GM23338 (cell line): ENCODE data around the gene MICALL2. TPM values are rescaled to one million over a fixed set of nuclear protein-coding genes. Genes with fewer than 3 reads are reported as not detected.

Experiments
- ATAC-seq: fragments of 200-7000 bp; cut with Tn5 transposase; 3 replicates; pipeline ENCODE4 v1.9.1; 2020
- DNase-seq: peaks from one replicate; pipeline ENCODE4 v3.0.0-alpha.2; 2015; ENCODE audit warnings: low spot score
- H2AFZ ChIP-seq: fragments of 200-600 bp; sonication (generic); 2 replicates; pipeline ENCODE4 v1.8.0; 2016; ENCODE audit warnings: antibody characterized with exemption, mild to moderate bottlenecking, moderate library complexity
- H3F3A ChIP-seq: fragments of 200-600 bp; sonication (generic); replicated peaks from 2 replicates; pipeline ENCODE4 v1.8.0; 2017; ENCODE audit warnings: antibody characterized with exemption, mixed run types, low read depth
- H3K27ac ChIP-seq: fragments of 200-600 bp; sonication (generic); 2 replicates; pipeline ENCODE4 v1.6.1; 2016; ENCODE audit warnings: low read depth
- H3K27me3 ChIP-seq: fragments of 200-600 bp; sonication (generic); 2 replicates; pipeline ENCODE4 v1.8.0; 2016; ENCODE audit warnings: mild to moderate bottlenecking, mixed run types, moderate library complexity; ENCODE audit not compliant: insufficient read depth
- H3K36me3 ChIP-seq: fragments of 200-600 bp; sonication (generic); 2 replicates; pipeline ENCODE4 v1.8.0; 2016; ENCODE audit warnings: mild to moderate bottlenecking; ENCODE audit not compliant: insufficient read depth
- H3K4me1 ChIP-seq: fragments of 200-600 bp; sonication (generic); 2 replicates; pipeline ENCODE4 v1.8.0; 2016; ENCODE audit warnings: mild to moderate bottlenecking, moderate library complexity; ENCODE audit not compliant: insufficient read depth
- H3K4me2 ChIP-seq: fragments of 200-600 bp; sonication (generic); 2 replicates; pipeline ENCODE4 v1.7.1; 2017; ENCODE audit warnings: mixed run types
- H3K4me3 ChIP-seq: fragments of 200-600 bp; sonication (generic); 2 replicates; pipeline ENCODE4 v1.6.1; 2016; ENCODE audit warnings: mixed run types
- H3K79me2 ChIP-seq: fragments of 200-600 bp; sonication (generic); replicated peaks from 2 replicates; pipeline ENCODE4 v1.8.0; 2017; ENCODE audit warnings: mild to moderate bottlenecking; ENCODE audit not compliant: insufficient read depth
- H3K9me2 ChIP-seq: fragments of 200-600 bp; sonication (generic); 2 replicates; pipeline ENCODE4 v1.8.0; 2017; ENCODE audit not compliant: insufficient read depth
- H4K20me1 ChIP-seq: fragments of 200-600 bp; sonication (generic); replicated peaks from 2 replicates; pipeline ENCODE4 v1.8.0; 2017; ENCODE audit warnings: mild to moderate bottlenecking; ENCODE audit not compliant: insufficient read depth
- H3K27ac Mint-ChIP-seq: 2 replicates; pipeline ENCODE4 v1.8.0; 2020; ENCODE audit warnings: inconsistent platforms, mild to moderate bottlenecking, moderate library complexity, mixed read lengths
- H3K27me3 Mint-ChIP-seq: 3 replicates; pipeline ENCODE4 v1.8.0; 2022; ENCODE audit warnings: low read depth, mild to moderate bottlenecking, moderate library complexity, mixed read lengths, inconsistent platforms; ENCODE audit not compliant: insufficient read depth, poor library complexity
- H3K36me3 Mint-ChIP-seq: 3 replicates; pipeline ENCODE4 v1.8.0; 2021; ENCODE audit warnings: low read depth, mild to moderate bottlenecking, inconsistent platforms, moderate library complexity, mixed read lengths
- H3K4me1 Mint-ChIP-seq: 3 replicates; pipeline ENCODE4 v1.8.0; 2020; ENCODE audit warnings: mild to moderate bottlenecking, inconsistent platforms, mixed read lengths
- H3K4me3 Mint-ChIP-seq: 3 replicates; pipeline ENCODE4 v1.8.0; 2021; ENCODE audit warnings: moderate library complexity, mild to moderate bottlenecking, inconsistent platforms, mixed read lengths
- H3K9me3 Mint-ChIP-seq: 3 replicates; pipeline ENCODE4 v1.8.0; 2020; ENCODE audit warnings: moderate library complexity, mild to moderate bottlenecking, inconsistent platforms, mixed read lengths
- CREB1 ChIP-seq: fragments of 250-450 bp; sonication (Bioruptor Pico); IDR thresholded peaks from 2 replicates; pipeline ENCODE4 v1.5.0; 2020; ENCODE audit warnings: low read depth, mild to moderate bottlenecking, moderate library complexity
- CTCF ChIP-seq, 2 experiments: fragments of 200-600 bp in 1 of 2; sonication (generic) in 1 of 2; conservative IDR thresholded peaks; 2 replicates each; pipeline versions ENCODE4 v1.5.1 to v1.6.1; 2016 to 2017; ENCODE audit warnings: antibody characterized with exemption in 2 of 2, low read depth in 2 of 2, mild to moderate bottlenecking in 2 of 2, moderate library complexity in 1 of 2
- ETS1 ChIP-seq: IDR thresholded peaks from 2 replicates; pipeline ENCODE4 v1.6.1; 2016; ENCODE audit warnings: antibody characterized with exemption
- EZH2phosphoT487 ChIP-seq: fragments of 200-600 bp; sonication (generic); IDR thresholded peaks from one replicate; pipeline ENCODE4 v1.8.1; 2018; ENCODE audit warnings: antibody characterized with exemption; ENCODE audit not compliant: unreplicated experiment
- JUNB ChIP-seq: IDR thresholded peaks from one replicate; pipeline ENCODE4 v1.6.1; 2016; ENCODE audit warnings: antibody characterized with exemption; ENCODE audit not compliant: unreplicated experiment
- POLR2AphosphoS5 ChIP-seq: IDR thresholded peaks from 2 replicates; pipeline ENCODE4 v1.6.1; 2016; ENCODE audit warnings: antibody characterized with exemption, low read depth
- STAT1 ChIP-seq: IDR thresholded peaks from one replicate; pipeline ENCODE4 v1.6.1; 2016; ENCODE audit warnings: antibody characterized with exemption; ENCODE audit not compliant: unreplicated experiment
- ZNF331 ChIP-seq: fragments of 250-450 bp; sonication (Bioruptor Pico); IDR thresholded peaks from 2 replicates; pipeline ENCODE4 v1.5.0; 2020; ENCODE audit warnings: low read depth, mild to moderate bottlenecking, moderate library complexity
- polyA plus RNA-seq: library from polyadenylated mRNA; unstranded; fragments of >200 nt; fragmentation: Nextera tagmentation; extraction: Ambion mirVana; gene quantifications from 2 replicates; pipeline ENCODE4 v1.2.1, GENCODE V29; 2016
- total RNA-seq: library from RNA; depleted of rRNA; stranded (reverse); fragments of >200 nt; shearing (Covaris generic); gene quantifications from 2 replicates; pipeline ENCODE4 v1.2.3, GENCODE V29; 2014

The MICALL2 gene
- total and polyA plus RNA-seq, 2 experiments from 2014 or later, result 7.0 to 13.0 TPM

GRCh38 chr7:1434165-1434718, 25.0 kb downstream of the MICALL2 start:
- no peak for TF ChIP-seq ZNF331 (CRISPR knock-in tag)
- Histone ChIP-seq H3K4me1 (no peaks in the 10 kb centered on the region), H3K9me2 (no peaks in the 10 kb centered on the region), H3K36me3 (no peaks in the 10 kb centered on the region), H2AFZ (no peak overlapping the region), H3K4me3 (no peak overlapping the region), H3K27me3 (no peaks in the 10 kb centered on the region), H3K79me2 (no peaks in the 10 kb centered on the region), H3F3A (peaks cover 3% of the 10 kb centered on the region; the same call in 1 of the 2 replicates), H3K27ac (no peak overlapping the region), H3K4me2 (no peak overlapping the region), H4K20me1 (no peaks in the 10 kb centered on the region)
- Mint-ChIP-seq H3K36me3 (no peaks in the 10 kb centered on the region), H3K9me3 (no peaks in the 10 kb centered on the region), H3K27me3 (peaks cover 15% of the 10 kb centered on the region), H3K4me1 (peaks cover 2% of the 10 kb centered on the region; the same call in 2 of the 3 replicates), H3K4me3 (no peak overlapping the region), H3K27ac (no peak overlapping the region)
- ATAC-seq (no peak), DNase-seq (no peak)

- no peaks in the 10 kb centered on the region for H3K36me3 ChIP-seq
- Mint-ChIP-seq H3K9me3 (no peaks in the 10 kb centered on the region), H3K27ac (no peak overlapping the region), H3K4me3 (no peak overlapping the region), H3K36me3 (no peaks in the 10 kb centered on the region), H3K27me3 (peaks cover 15% of the 10 kb centered on the region), H3K4me1 (peaks cover 2% of the 10 kb centered on the region)
- H3K79me2 ChIP-seq, result no peaks in the 10 kb centered on the region
- H2AFZ ChIP-seq, result no peak overlapping the region
- H3K4me1 ChIP-seq, result no peaks in the 10 kb centered on the region
- H3K4me2 ChIP-seq, result no peak overlapping the region
- DNase-seq (no peak), ATAC-seq (no peak)
- H3F3A ChIP-seq, result no peaks in the 10 kb centered on the region
- no peak overlapping the region for H3K27ac ChIP-seq
- no peaks in the 10 kb centered on the region for H3K27me3 ChIP-seq
- no peaks in the 10 kb centered on the region for H3K9me2 ChIP-seq
- no peak for TF ChIP-seq EZH2phosphoT487
- TF ChIP-seq POLR2AphosphoS5, result no peak
- no peak for TF ChIP-seq JUNB
- no peak overlapping the region for H3K4me3 ChIP-seq
- H4K20me1 ChIP-seq, result no peaks in the 10 kb centered on the region
Measured at GRCh38 chr7:1433128-1433920, 25.9 kb downstream of the MICALL2 start.

GRCh38 chr7:1432411-1433082, 26.7 kb downstream of the MICALL2 start:
- no peaks in the 10 kb centered on the region for H4K20me1 ChIP-seq
- peak; percentile 75 for ATAC-seq
- Mint-ChIP-seq H3K36me3 (no peaks in the 10 kb centered on the region), H3K27me3 (peaks cover 15% of the 10 kb centered on the region), H3K4me3 (no peak overlapping the region), H3K9me3 (no peaks in the 10 kb centered on the region), H3K27ac (no peak overlapping the region), H3K4me1 (peaks cover 2% of the 10 kb centered on the region)
- H3K4me1 ChIP-seq, result no peaks in the 10 kb centered on the region
- H3K27me3 ChIP-seq, result no peaks in the 10 kb centered on the region
- H3K4me2 ChIP-seq, result no peak overlapping the region
- H3F3A ChIP-seq, result no peaks in the 10 kb centered on the region
- no peaks in the 10 kb centered on the region for H3K9me2 ChIP-seq
- no peaks in the 10 kb centered on the region for H3K36me3 ChIP-seq
- no peak overlapping the region for H3K4me3 ChIP-seq
- no peak overlapping the region for H3K27ac ChIP-seq
- no peak overlapping the region for H2AFZ ChIP-seq
- no peaks in the 10 kb centered on the region for H3K79me2 ChIP-seq
- peak; percentile 85 for DNase-seq
- TF ChIP-seq CTCF (conservative IDR thresholded peaks at IDR 0.05; ENCODE audit: low read depth in 2 of 2) (peak; percentile 77 to 96), POLR2AphosphoS5 (no peak), EZH2phosphoT487 (no peak), JUNB (no peak), CREB1 (peak; percentile 36; the same call in 1 of the 2 replicates), ETS1 (no peak), STAT1 (no peak)
